ENCODE data around the gene PCBP3.

- no peak for TF ChIP-seq TAF1 (IDR thresholded peaks at IDR 0.05; ENCODE audit: borderline replicate concordance, low read depth, low read length)
- TF ChIP-seq POLR2AphosphoS5 (IDR thresholded peaks at IDR 0.05; ENCODE audit: low read depth, low read length), result no peak
- no peak for TF ChIP-seq POLR2A (IDR thresholded peaks at IDR 0.05; ENCODE audit: low read depth, low read length)
Measured at GRCh38 chr21:45799765-45800338, 156.3 kb downstream of the PCBP3 start.
